Activated CD8-positive, alpha-beta memory T cell treated with anti-CD3 and anti-CD28 coated beads, Interleukin-2, amount 50 U/mL, for 48 hours (primary cell): ENCODE results near the gene EFNB2.
A peak's percentile ranks its signal among the peaks of the same experiment; 100 is the strongest.

Source experiments
- DNase-seq: peaks from one replicate; pipeline ENCODE4 v3.0.0-alpha.2; 2020

Gene EFNB2

GRCh38 chr13:106550570-106551135, 15.2 kb upstream of the EFNB2 start:
- no peak for DNase-seq

- no peak for DNase-seq
Observed at GRCh38 chr13:106548064-106548696, 12.7 kb upstream of the EFNB2 start.

GRCh38 chr13:106541826-106542225, 6.4 kb upstream of the EFNB2 start:
- no peak for DNase-seq

- DNase-seq, result no peak
Observed at GRCh38 chr13:106540613-106541012, 5.2 kb upstream of the EFNB2 start.

- no peak for DNase-seq
Observed at GRCh38 chr13:106537521-106537920, 2.1 kb upstream of the EFNB2 start.

GRCh38 chr13:106536244-106537034, 977 bp upstream of the EFNB2 start:
- peak; percentile 99 for DNase-seq

GRCh38 chr13:106534639-106535551, 567 bp downstream of the EFNB2 start:
- DNase-seq, result peak; percentile 59

- DNase-seq, result peak; percentile 57
Observed at GRCh38 chr13:106533943-106534638, 1.4 kb downstream of the EFNB2 start.

GRCh38 chr13:106533101-106533942, 2.1 kb downstream of the EFNB2 start:
- DNase-seq, result peak; percentile 58

GRCh38 chr13:106532111-106532929, 3.1 kb downstream of the EFNB2 start:
- no peak for DNase-seq

GRCh38 chr13:106530980-106531481, 4.4 kb downstream of the EFNB2 start:
- DNase-seq, result no peak

- no peak for DNase-seq
Observed at GRCh38 chr13:106530171-106530851, 5.2 kb downstream of the EFNB2 start.

- no peak for DNase-seq
Observed at GRCh38 chr13:106529415-106530170, 5.9 kb downstream of the EFNB2 start.

- no peak for DNase-seq
Observed at GRCh38 chr13:106528718-106529414, 6.6 kb downstream of the EFNB2 start.

GRCh38 chr13:106527826-106528225, 7.6 kb downstream of the EFNB2 start:
- no peak for DNase-seq

- no peak for DNase-seq
Observed at GRCh38 chr13:106527445-106527801, 8.0 kb downstream of the EFNB2 start.

GRCh38 chr13:106526738-106527444, 8.6 kb downstream of the EFNB2 start:
- no peak for DNase-seq

- DNase-seq, result no peak
Observed at GRCh38 chr13:106525865-106526264, 9.6 kb downstream of the EFNB2 start.
